H1 (cell line): ENCODE measurements around the gene BCAS3. TPM values are rescaled to one million over a fixed set of nuclear protein-coding genes. Genes with fewer than 3 reads are reported as not detected.

Source experiments
- CTCF ChIA-PET: fragments of 300-600 bp; sonication (Branson Sonifier 250); formaldehyde crosslinking; loops from one replicate; lab custom pipeline; 2021; ENCODE audit not compliant: partially characterized antibody; lab: Charles Lee
- POLR2A ChIA-PET: fragments of 300-600 bp; sonication (Branson Sonifier 250); formaldehyde crosslinking; loops from one replicate; lab custom pipeline; 2021; ENCODE audit warnings: inconsistent platforms; ENCODE audit not compliant: partially characterized antibody; lab: Charles Lee
- DNase-seq, 2 experiments: peaks; one replicate each; pipeline versions ENCODE4 v3.0.0 to v3.0.0-alpha.2; 2010 to 2022; ENCODE audit warnings: low spot score in 2 of 2, low read depth in 1 of 2, mixed read lengths in 1 of 2
- FAIRE-seq: peaks from 2 replicates; lab custom pipeline; 2011; peaks lifted over from hg19 to GRCh38; lab: Jason Lieb, UNC
- H2AFZ ChIP-seq: 2 replicates; pipeline ENCODE4 v1.8.1; 2012; ENCODE audit warnings: low read length, inconsistent platforms
- H2AK5ac ChIP-seq: 2 replicates; pipeline ENCODE4 v1.6.1; 2013; ENCODE audit warnings: low read depth, low read length
- H2BK120ac ChIP-seq: replicated peaks from 2 replicates; pipeline ENCODE3; 2013; ENCODE audit warnings: low read depth, low read length, inconsistent platforms
- H2BK12ac ChIP-seq: 2 replicates; pipeline ENCODE4 v1.6.1; 2013; ENCODE audit warnings: low read depth, low read length
- H2BK15ac ChIP-seq: 2 replicates; pipeline ENCODE4 v1.6.1; 2013; ENCODE audit warnings: low read length
- H2BK20ac ChIP-seq: 2 replicates; pipeline ENCODE4 v1.6.1; 2013; ENCODE audit warnings: low read length
- H2BK5ac ChIP-seq: 2 replicates; pipeline ENCODE4 v1.6.1; 2013; ENCODE audit warnings: low read depth, low read length
- H3K14ac ChIP-seq: 2 replicates; pipeline ENCODE4 v1.6.1; 2013; ENCODE audit warnings: inconsistent platforms; ENCODE audit not compliant: insufficient read length
- H3K18ac ChIP-seq: 2 replicates; pipeline ENCODE4 v1.6.1; 2013; ENCODE audit warnings: low read length; ENCODE audit errors: extremely low read depth
- H3K23ac ChIP-seq: 2 replicates; pipeline ENCODE4 v1.6.1; 2013; ENCODE audit warnings: inconsistent platforms; ENCODE audit not compliant: insufficient read length
- H3K23me2 ChIP-seq: 2 replicates; pipeline ENCODE4 v1.6.1; 2013; ENCODE audit warnings: low read depth, low read length
- H3K27ac ChIP-seq: 2 replicates; pipeline ENCODE4 v1.6.1; 2011; ENCODE audit warnings: low read depth, low read length, inconsistent platforms
- H3K27me3 ChIP-seq, 4 experiments: replicated peaks in 1 of 4; 1 replicate in 1 of 4; 2 replicates in 3 of 4; pipeline versions ENCODE4 v1.6.1 to v1.8.1; 2011 to 2013; ENCODE audit warnings: low read length in 3 of 4, mild to moderate bottlenecking in 3 of 4, inconsistent platforms in 2 of 4, mixed read lengths in 2 of 4, moderate library complexity in 1 of 4; ENCODE audit not compliant: control insufficient read depth in 3 of 4, insufficient read depth in 3 of 4; ENCODE audit errors: extremely low read depth in 1 of 4
- H3K36me3 ChIP-seq, 4 experiments: 2 replicates each; pipeline versions ENCODE4 v1.6.1 to v1.8.1; 2011 to 2013; ENCODE audit warnings: mild to moderate bottlenecking in 4 of 4, low read length in 3 of 4, moderate library complexity in 2 of 4, control low read depth in 1 of 4, inconsistent platforms in 1 of 4; ENCODE audit not compliant: insufficient read depth in 4 of 4, control insufficient read depth in 2 of 4
- H3K4ac ChIP-seq: replicated peaks from 2 replicates; pipeline ENCODE3; 2013; ENCODE audit warnings: low read length, low read depth, mixed read lengths, inconsistent platforms; ENCODE audit not compliant: insufficient read length
- H3K4me1 ChIP-seq, 4 experiments: replicated peaks in 1 of 4; 1 replicate in 1 of 4; 2 replicates in 3 of 4; pipeline versions ENCODE4 v1.6.1 to v1.8.1; 2011 to 2013; ENCODE audit warnings: low read length in 3 of 4, inconsistent platforms in 2 of 4, mixed read lengths in 1 of 4; ENCODE audit not compliant: insufficient read depth in 4 of 4, control insufficient read depth in 3 of 4
- H3K4me2 ChIP-seq, 2 experiments: 2 replicates each; pipeline versions ENCODE4 v1.6.1 to v1.8.1; 2011 to 2013; ENCODE audit warnings: low read depth in 2 of 2, low read length in 2 of 2, control low read depth in 1 of 2, inconsistent platforms in 1 of 2, mild to moderate bottlenecking in 1 of 2; ENCODE audit not compliant: insufficient read depth in 1 of 2
- H3K4me3 ChIP-seq, 4 experiments: fragments of 200-600, 300-600 bp in 1 of 4; sonication (generic), shearing (Covaris generic), sonication (Bioruptor Twin) in 1 of 4; 2 replicates each; pipeline versions ENCODE4 v1.5.1 to v1.8.1; 2011 to 2016; ENCODE audit warnings: low read length in 4 of 4, low read depth in 3 of 4, control low read depth in 2 of 4, inconsistent platforms in 2 of 4, mild to moderate bottlenecking in 2 of 4, mixed read lengths in 1 of 4, moderate library complexity in 1 of 4; ENCODE audit not compliant: insufficient read depth in 2 of 4; ENCODE audit errors: extremely low read depth in 1 of 4
- H3K56ac ChIP-seq: replicated peaks from 2 replicates; pipeline ENCODE3; 2013; ENCODE audit warnings: low read depth, mild to moderate bottlenecking, mixed read lengths, low read length, inconsistent platforms; ENCODE audit not compliant: insufficient read length
- H3K79me1 ChIP-seq: 2 replicates; pipeline ENCODE4 v1.6.1; 2013; ENCODE audit warnings: low read depth, low read length, control low read depth
- H3K79me2 ChIP-seq, 2 experiments: 2 replicates each; pipeline versions ENCODE4 v1.6.1 to v1.8.1; 2012 to 2013; ENCODE audit warnings: low read length in 2 of 2, mild to moderate bottlenecking in 2 of 2, inconsistent platforms in 1 of 2; ENCODE audit not compliant: insufficient read depth in 2 of 2, control insufficient read depth in 1 of 2
- H3K9ac ChIP-seq, 4 experiments: replicated peaks in 1 of 4; 1 replicate in 1 of 4; 2 replicates in 3 of 4; pipeline versions ENCODE4 v1.6.1 to v1.8.1; 2011 to 2013; ENCODE audit warnings: low read depth in 3 of 4, low read length in 3 of 4, control low read depth in 2 of 4, mild to moderate bottlenecking in 2 of 4, moderate library complexity in 2 of 4, inconsistent platforms in 1 of 4; ENCODE audit errors: extremely low read depth in 1 of 4
- H3K9me3 ChIP-seq, 2 experiments: 2 replicates each; pipeline versions ENCODE4 v1.6.1 to v1.8.1; 2012 to 2013; ENCODE audit warnings: mild to moderate bottlenecking in 2 of 2, moderate library complexity in 2 of 2, control low read depth in 1 of 2, inconsistent platforms in 1 of 2, low read depth in 1 of 2, low read length in 1 of 2, mixed read lengths in 1 of 2; ENCODE audit not compliant: insufficient read depth in 2 of 2
- H4K20me1 ChIP-seq, 2 experiments: replicated peaks in 1 of 2; 2 replicates each; pipeline versions ENCODE3 to v1.8.1; 2011 to 2013; ENCODE audit warnings: inconsistent platforms in 2 of 2, low read length in 2 of 2, mild to moderate bottlenecking in 1 of 2; ENCODE audit not compliant: insufficient read depth in 2 of 2, control insufficient read depth in 1 of 2
- H4K5ac ChIP-seq: 2 replicates; pipeline ENCODE4 v1.6.1; 2013; ENCODE audit warnings: low read length, low read depth, mixed read lengths, inconsistent platforms; ENCODE audit not compliant: insufficient read length
- H4K8ac ChIP-seq: 2 replicates; pipeline ENCODE4 v1.8.0; 2013; ENCODE audit warnings: mild to moderate bottlenecking, moderate library complexity, low read length, inconsistent platforms; ENCODE audit not compliant: insufficient read depth; ENCODE audit errors: extremely low read depth
- H4K91ac ChIP-seq: replicated peaks from 2 replicates; pipeline ENCODE3; 2013; ENCODE audit warnings: low read length, mixed read lengths, inconsistent platforms; ENCODE audit not compliant: insufficient read length
- BCL11A ChIP-seq, 2 experiments: IDR thresholded peaks; one replicate each; pipeline ENCODE4 v1.6.1; 2011; ENCODE audit warnings: low read depth in 2 of 2, low read length in 2 of 2, mild to moderate bottlenecking in 2 of 2
- CHD1 ChIP-seq: IDR thresholded peaks from 2 replicates; pipeline ENCODE4 v1.6.1; 2012; ENCODE audit warnings: low read depth, low read length, improper control_type of control experiment
- CREB1 ChIP-seq: IDR thresholded peaks from 2 replicates; pipeline ENCODE4 v1.6.1; 2012; ENCODE audit warnings: inconsistent platforms
- EP300 ChIP-seq, 2 experiments: IDR thresholded peaks; 1 replicate in 1 of 2; 2 replicates in 1 of 2; pipeline ENCODE4 v1.6.1; 2011 to 2012; ENCODE audit warnings: low read depth in 2 of 2, low read length in 2 of 2, mild to moderate bottlenecking in 2 of 2, borderline replicate concordance in 1 of 2, inconsistent platforms in 1 of 2, moderate library complexity in 1 of 2
- EZH2 ChIP-seq: fragments of 200-600 bp; sonication (generic); IDR thresholded peaks from 2 replicates; pipeline ENCODE4 v1.7.1; 2012; ENCODE audit warnings: low read depth, mild to moderate bottlenecking, moderate library complexity, low read length, inconsistent platforms; ENCODE audit not compliant: severe bottlenecking
- HDAC2 ChIP-seq, 2 experiments: fragments of 300-600 bp in 1 of 2; sonication (generic) in 1 of 2; IDR thresholded peaks; 2 replicates each; pipeline ENCODE4 v1.6.1; 2011 to 2012; ENCODE audit warnings: low read depth in 2 of 2, low read length in 2 of 2, mild to moderate bottlenecking in 2 of 2, moderate library complexity in 2 of 2, borderline replicate concordance in 1 of 2, inconsistent platforms in 1 of 2
- PHF8 ChIP-seq: fragments of 200-600 bp; sonication (generic); conservative IDR thresholded peaks from 2 replicates; pipeline ENCODE4 v1.7.1; 2012; ENCODE audit warnings: low read depth, mild to moderate bottlenecking, inconsistent platforms, low read length, moderate library complexity
- RBBP5 ChIP-seq: IDR thresholded peaks from 2 replicates; pipeline ENCODE4 v1.7.1; 2012; ENCODE audit warnings: low read depth, mild to moderate bottlenecking, inconsistent platforms, low read length, moderate library complexity, borderline replicate concordance
- SP2 ChIP-seq: IDR thresholded peaks from 2 replicates; pipeline ENCODE4 v1.6.1; 2012; ENCODE audit warnings: mild to moderate bottlenecking, low read length, inconsistent platforms
- TAF1 ChIP-seq: IDR thresholded peaks from 2 replicates; pipeline ENCODE4 v1.6.1; 2011; ENCODE audit warnings: mild to moderate bottlenecking, low read depth, low read length
- TAF7 ChIP-seq: optimal IDR thresholded peaks from 2 replicates; pipeline ENCODE3; 2011; ENCODE audit warnings: low read depth, mild to moderate bottlenecking, inconsistent platforms, low read length, moderate library complexity, borderline replicate concordance
- ZNF274 ChIP-seq: IDR thresholded peaks from 2 replicates; pipeline ENCODE4 v1.7.0; 2012; ENCODE audit warnings: low read length, borderline replicate concordance; ENCODE audit errors: extremely low read depth
- WGBS, 2 experiments: shearing (Covaris generic) in 1 of 2; methylation state at CpG; one replicate each; pipeline versions ENCODE4 v1.1.6 to v1.1.7; 2013 to 2015; ENCODE audit warnings: low lambda C conversion rate in 2 of 2, mixed read lengths in 2 of 2, inconsistent platforms in 1 of 2, low coverage in 1 of 2, missing lambda C conversion rate in 1 of 2; ENCODE audit not compliant: insufficient replicate concordance in 2 of 2, insufficient coverage in 1 of 2, insufficient read length in 1 of 2; ENCODE audit errors: extremely low coverage in 1 of 2, missing lambda C conversion rate in 1 of 2; 5-methylcytosine and 5-hydroxymethylcytosine counted together
- polyA plus RNA-seq, 7 experiments: library from polyadenylated mRNA; depleted of rRNA in 3 of 7; stranded (reverse) in 5 of 7; unstranded in 2 of 7; fragments of >200 nt in 5 of 7; fragments of 200-250 nt in 2 of 7; gene quantifications; 1 replicate in 5 of 7; 2 replicates in 1 of 7; 4 replicates in 1 of 7; pipeline versions ENCODE4 v1.2.1 to v1.2.3, GENCODE V29; 2011 to 2013; ENCODE audit warnings: missing spikeins in 2 of 7, mixed read lengths in 2 of 7
- total RNA-seq: library from RNA; stranded (reverse); fragmentation: NEBNext Ultra II Directional; extraction: Animal tissue kit (Norgen Biotek cat#: 25700); gene quantifications from 2 replicates; pipeline ENCODE4 v1.2.1, GENCODE V29; 2021

Gene BCAS3
- total and polyA plus RNA-seq, 2 of the 8 experiments (the other 6 are each of a cell fraction or from before 2014, with no cell fraction given) = 9.9 to 13.3 TPM

- Histone ChIP-seq H3K23ac (no peak overlapping the region), H2BK20ac (no peak overlapping the region), H3K9me3 (no peaks in the 10 kb centered on the region), H4K91ac (no peak overlapping the region), H3K56ac (no peak overlapping the region), H3K27ac (no peak overlapping the region), H2BK12ac (no peak overlapping the region), H3K36me3 (no peaks in the 10 kb centered on the region), H3K18ac (no peak overlapping the region), H3K23me2 (no peaks in the 10 kb centered on the region), H3K14ac (no peak overlapping the region), H2AK5ac (no peak overlapping the region), H2BK5ac (no peak overlapping the region), H3K79me1 (no peaks in the 10 kb centered on the region), H3K4me2 (no peak overlapping the region), H4K20me1 (no peaks in the 10 kb centered on the region), H4K5ac (no peak overlapping the region), H3K4me1 (peaks cover 3 to 7% (median 4%) of the 10 kb centered on the region in 4 experiments; a peak in 5 of 7 replicates), H2BK15ac (no peak overlapping the region), H3K79me2 (no peaks in the 10 kb centered on the region), H3K9ac (no peak overlapping the region), H2BK120ac (no peak overlapping the region), H2AFZ (no peak overlapping the region), H3K4ac (no peak overlapping the region), H3K27me3 (no peaks in the 10 kb centered on the region), H3K4me3 (no peak overlapping the region), H4K8ac (no peak overlapping the region)
- FAIRE-seq = no peak
- POLR2A ChIA-PET = no interaction called here
- DNase-seq = no peak
- WGBS, 2 experiments = 88% methylated on average over 4 of the region's 4 CpGs; no CpG with 5 or more reads in 1 of the 2 experiments
- CTCF ChIA-PET = interaction anchor here (1.0 to 1.3 kb wide), 2 partner anchors 9 to 41 kb away, joined by 3 to 5 read pairs; no protein-coding TSS in a partner anchor
- TF ChIP-seq PHF8 (no peak), BCL11A (IDR thresholded peaks at IDR 0.05; ENCODE audit: low read depth in 2 of 2, low read length in 2 of 2) (no peak), HDAC2 (IDR thresholded peaks at IDR 0.05; ENCODE audit: borderline replicate concordance in 1 of 2, low read depth in 2 of 2, low read length in 2 of 2) (no peak), EP300 (IDR thresholded peaks at IDR 0.05; ENCODE audit: borderline replicate concordance in 1 of 2, low read depth in 2 of 2, low read length in 2 of 2) (no peak), ZNF274 (no peak), TAF7 (no peak), EZH2 (no peak), CHD1 (no peak), RBBP5 (no peak), CREB1 (no peak), TAF1 (no peak), SP2 (no peak)
Measured at GRCh38 chr17:61249649-61250299, 572.1 kb downstream of the BCAS3 start.
